KMS-11 (cell line): ENCODE data around the gene COL13A1.

ENCODE experiments used
- H2AFZ ChIP-seq: fragments of 200-600 bp; sonication (generic); 2 replicates; pipeline ENCODE4 v1.6.1; 2016; ENCODE audit warnings: antibody characterized with exemption, mixed run types, low read depth
- H3K27ac ChIP-seq: fragments of 200-600 bp; sonication (generic); 2 replicates; pipeline ENCODE4 v1.6.1; 2016; ENCODE audit warnings: mild to moderate bottlenecking, mixed run types
- H3K27me3 ChIP-seq: fragments of 200-600 bp; sonication (generic); 2 replicates; pipeline ENCODE4 v1.6.1; 2017; ENCODE audit warnings: mild to moderate bottlenecking, low read depth, mixed run types, moderate library complexity; ENCODE audit not compliant: insufficient read depth
- H3K36me3 ChIP-seq: fragments of 200-600 bp; sonication (generic); 2 replicates; pipeline ENCODE4 v1.6.1; 2017; ENCODE audit warnings: mild to moderate bottlenecking, mixed run types; ENCODE audit not compliant: insufficient read depth
- H3K4me1 ChIP-seq: fragments of 200-600 bp; sonication (generic); 2 replicates; pipeline ENCODE4 v1.6.1; 2016; ENCODE audit warnings: mild to moderate bottlenecking, low read depth, mixed run types; ENCODE audit not compliant: poor library complexity, severe bottlenecking
- H3K4me2 ChIP-seq: fragments of 200-600 bp; sonication (generic); 2 replicates; pipeline ENCODE4 v1.7.0; 2016; ENCODE audit warnings: mild to moderate bottlenecking, mixed run types
- H3K4me3 ChIP-seq: fragments of 200-600 bp; sonication (generic); IDR thresholded peaks from 2 replicates; pipeline ENCODE4 v1.6.1; 2017; ENCODE audit warnings: low read depth, low read length, mixed read lengths; ENCODE audit not compliant: insufficient read depth
- H3K79me2 ChIP-seq: fragments of 200-600 bp; sonication (generic); 2 replicates; pipeline ENCODE4 v1.6.1; 2016; ENCODE audit warnings: low read depth, mixed run types; ENCODE audit not compliant: insufficient read depth
- H3K9ac ChIP-seq: fragments of 200-600 bp; sonication (generic); 2 replicates; pipeline ENCODE4 v1.6.1; 2016; ENCODE audit warnings: mild to moderate bottlenecking, mixed run types
- H4K20me1 ChIP-seq: fragments of 200-600 bp; sonication (generic); 2 replicates; pipeline ENCODE4 v1.6.1; 2016; ENCODE audit warnings: mild to moderate bottlenecking, mixed run types; ENCODE audit not compliant: insufficient read depth
- TF ChIP-seq, protein P1 (sequence below): fragments of 200-600 bp; sonication (generic); conservative IDR thresholded peaks from 2 replicates; pipeline ENCODE4 v1.6.1; 2017; ENCODE audit warnings: low read depth, mild to moderate bottlenecking, antibody characterized with exemption, low read length, moderate library complexity, mixed read lengths

Gene COL13A1

DNA sequence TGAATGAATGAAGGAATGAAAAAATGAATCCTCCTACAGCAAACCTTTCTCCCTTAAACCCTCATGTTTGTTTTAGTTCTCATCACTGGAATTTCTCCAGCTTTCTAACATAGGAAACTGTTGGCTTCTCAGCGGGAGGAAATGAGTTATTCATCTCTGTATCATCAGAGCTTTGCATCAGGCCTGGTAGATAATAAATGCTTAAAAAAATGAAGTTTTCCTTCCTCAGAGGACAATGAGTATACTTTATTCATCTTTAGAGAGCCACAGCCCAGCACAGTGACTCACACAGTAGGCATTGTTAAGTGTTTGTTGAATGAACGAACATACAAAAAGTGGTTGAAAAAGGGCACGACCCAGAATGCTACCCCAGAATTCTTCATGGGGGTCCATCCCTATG is 62.6 kb downstream of the COL13A1 start:
- no peaks in the 10 kb centered on the region for H4K20me1 ChIP-seq
- no peaks in the 10 kb centered on the region for H3K36me3 ChIP-seq
- no peak overlapping the region for H2AFZ ChIP-seq
- TF ChIP-seq, protein P1, sequence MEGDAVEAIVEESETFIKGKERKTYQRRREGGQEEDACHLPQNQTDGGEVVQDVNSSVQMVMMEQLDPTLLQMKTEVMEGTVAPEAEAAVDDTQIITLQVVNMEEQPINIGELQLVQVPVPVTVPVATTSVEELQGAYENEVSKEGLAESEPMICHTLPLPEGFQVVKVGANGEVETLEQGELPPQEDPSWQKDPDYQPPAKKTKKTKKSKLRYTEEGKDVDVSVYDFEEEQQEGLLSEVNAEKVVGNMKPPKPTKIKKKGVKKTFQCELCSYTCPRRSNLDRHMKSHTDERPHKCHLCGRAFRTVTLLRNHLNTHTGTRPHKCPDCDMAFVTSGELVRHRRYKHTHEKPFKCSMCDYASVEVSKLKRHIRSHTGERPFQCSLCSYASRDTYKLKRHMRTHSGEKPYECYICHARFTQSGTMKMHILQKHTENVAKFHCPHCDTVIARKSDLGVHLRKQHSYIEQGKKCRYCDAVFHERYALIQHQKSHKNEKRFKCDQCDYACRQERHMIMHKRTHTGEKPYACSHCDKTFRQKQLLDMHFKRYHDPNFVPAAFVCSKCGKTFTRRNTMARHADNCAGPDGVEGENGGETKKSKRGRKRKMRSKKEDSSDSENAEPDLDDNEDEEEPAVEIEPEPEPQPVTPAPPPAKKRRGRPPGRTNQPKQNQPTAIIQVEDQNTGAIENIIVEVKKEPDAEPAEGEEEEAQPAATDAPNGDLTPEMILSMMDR, result no peak
- no peaks in the 10 kb centered on the region for H3K4me1 ChIP-seq
- H3K4me2 ChIP-seq, result no peak overlapping the region
- H3K27me3 ChIP-seq, result peaks cover 45% of the 10 kb centered on the region; the same call in 1 of the 2 replicates
- H3K27ac ChIP-seq, result no peak overlapping the region
- no peak overlapping the region for H3K9ac ChIP-seq
- no peak overlapping the region for H3K4me3 ChIP-seq
- no peaks in the 10 kb centered on the region for H3K79me2 ChIP-seq

DNA sequence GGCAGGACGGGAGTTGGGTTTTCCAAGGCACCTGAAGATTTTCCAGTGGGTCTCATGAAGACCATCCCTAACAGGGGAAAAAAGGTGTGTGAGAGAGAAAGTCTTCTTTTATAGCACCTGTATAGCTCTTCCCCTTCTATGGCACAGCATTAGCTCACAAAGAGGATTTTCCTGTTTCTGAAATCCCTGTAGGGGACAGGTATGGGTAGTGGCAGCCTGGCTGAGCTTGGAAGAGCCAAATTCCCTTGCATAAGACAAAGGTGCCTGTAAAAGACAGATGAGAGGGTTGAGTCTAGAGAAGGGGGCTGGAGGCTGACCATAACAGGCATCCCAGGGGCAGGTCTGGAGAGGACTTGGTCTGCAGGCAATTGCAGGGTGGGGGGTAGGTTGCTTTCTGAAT is 63.7 kb downstream of the COL13A1 start:
- no peaks in the 10 kb centered on the region for H3K79me2 ChIP-seq
- H3K27me3 ChIP-seq, result peaks cover 48% of the 10 kb centered on the region; the same call in 1 of the 2 replicates

DNA sequence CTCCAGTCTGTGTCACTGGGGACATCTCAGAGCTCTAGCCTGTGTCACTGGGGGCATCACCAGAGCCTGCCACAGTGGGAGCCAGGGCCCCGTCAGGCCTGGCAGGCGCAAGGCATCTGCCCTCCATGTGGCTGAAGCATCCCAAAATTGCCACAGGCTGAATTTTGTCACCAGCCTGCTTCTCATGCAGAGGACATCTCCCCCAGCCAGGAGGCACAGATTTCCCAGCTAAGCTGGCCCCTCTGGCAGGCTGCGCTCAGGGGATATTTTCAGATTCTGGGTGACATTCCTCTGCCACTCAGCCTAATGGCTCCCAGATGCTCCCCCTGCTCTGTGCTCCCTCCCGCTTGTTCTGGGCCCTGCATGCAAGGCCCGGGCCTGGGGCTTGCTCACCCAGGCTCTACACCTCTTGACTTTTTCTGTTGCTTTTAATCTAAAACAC is 64.6 kb downstream of the COL13A1 start:
- H3K36me3 ChIP-seq, result no peaks in the 10 kb centered on the region
- H4K20me1 ChIP-seq, result no peaks in the 10 kb centered on the region
- TF ChIP-seq, protein P1, result no peak
- H3K9ac ChIP-seq, result no peak overlapping the region
- H3K4me3 ChIP-seq, result no peak overlapping the region
- no peak overlapping the region for H3K4me2 ChIP-seq
- no peak overlapping the region for H3K27ac ChIP-seq
- no peaks in the 10 kb centered on the region for H3K4me1 ChIP-seq
- H2AFZ ChIP-seq, result no peak overlapping the region
- H3K27me3 ChIP-seq, result peaks cover 55% of the 10 kb centered on the region
- no peaks in the 10 kb centered on the region for H3K79me2 ChIP-seq

More for the DNA sequence above, 63.7 kb downstream of the COL13A1 start:
- no peak overlapping the region for H3K27ac ChIP-seq
- H3K36me3 ChIP-seq, result no peaks in the 10 kb centered on the region
- H3K9ac ChIP-seq, result no peak overlapping the region
- no peaks in the 10 kb centered on the region for H4K20me1 ChIP-seq
- no peak overlapping the region for H2AFZ ChIP-seq
- no peak overlapping the region for H3K4me3 ChIP-seq
- no peak overlapping the region for H3K4me2 ChIP-seq
- TF ChIP-seq, protein P1, result no peak
- H3K4me1 ChIP-seq, result no peaks in the 10 kb centered on the region

DNA sequence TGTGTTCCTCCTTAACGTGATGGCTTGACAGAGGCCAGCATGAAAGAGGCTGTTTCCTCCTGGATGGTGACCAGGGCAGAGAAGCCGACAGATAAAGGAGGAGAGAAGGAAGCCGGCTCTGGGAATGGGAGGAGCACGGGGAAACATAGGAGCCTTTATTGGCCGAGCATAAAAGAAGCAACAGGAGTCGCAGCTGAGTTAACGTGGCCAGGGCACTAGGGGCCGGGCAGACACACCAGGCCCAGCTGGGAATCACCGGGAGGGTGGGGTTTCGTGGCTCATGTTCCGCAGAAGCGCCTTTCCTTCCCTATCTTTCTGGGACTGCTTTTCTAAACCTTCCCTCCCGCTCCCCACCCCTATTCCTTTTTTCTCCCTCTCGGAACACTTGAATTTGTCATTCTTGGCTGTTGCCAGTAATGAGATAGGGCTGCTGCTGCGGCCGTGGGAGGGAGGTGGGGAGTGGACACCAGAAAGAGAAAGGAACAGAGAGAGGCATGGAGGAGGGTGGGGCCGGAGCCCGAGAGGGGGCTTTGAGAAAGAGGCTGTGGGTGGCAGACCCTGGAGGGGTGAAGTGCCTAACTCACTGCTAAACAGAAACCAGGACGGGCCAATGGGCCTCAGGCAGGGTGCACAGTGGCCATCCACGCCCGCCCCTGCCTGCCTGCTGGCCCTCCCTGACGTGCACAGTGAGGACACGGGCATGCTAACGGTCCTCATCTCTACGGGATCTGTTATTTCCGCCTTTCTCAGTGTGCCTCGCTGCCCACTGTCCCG is 65.2 kb downstream of the COL13A1 start:
- Histone ChIP-seq H3K4me1 (no peaks in the 10 kb centered on the region), H4K20me1 (no peaks in the 10 kb centered on the region), H3K9ac (no peak overlapping the region), H3K4me2 (no peak overlapping the region), H3K27me3 (peaks cover 60% of the 10 kb centered on the region), H3K36me3 (no peaks in the 10 kb centered on the region), H3K27ac (no peak overlapping the region), H2AFZ (no peak overlapping the region), H3K79me2 (no peaks in the 10 kb centered on the region), H3K4me3 (no peak overlapping the region)
- TF ChIP-seq, protein P1, result no peak
